HL-60 (cell line): Measurements from ENCODE around the gene TERB1.

Experiments used
- DNase-seq, 2 experiments: peaks; one replicate each; pipeline ENCODE4 v3.0.0-alpha.2; 2010 to 2020; ENCODE audit warnings: low read depth in 1 of 2, low spot score in 1 of 2
- H3K27ac ChIP-seq: fragments of 250-450 bp; sonication (Bioruptor Pico); replicated peaks from 2 replicates; pipeline ENCODE4 v1.5.1; 2020; ENCODE audit warnings: mild to moderate bottlenecking, moderate library complexity
- H3K27me3 ChIP-seq: fragments of 250-450 bp; sonication (Bioruptor Pico); 2 replicates; pipeline ENCODE4 v1.5.1; 2021; ENCODE audit warnings: mild to moderate bottlenecking, moderate library complexity; ENCODE audit not compliant: insufficient read depth, poor library complexity, severe bottlenecking
- H3K4me3 ChIP-seq: replicated peaks from 2 replicates; pipeline ENCODE4 v1.5.1; 2011; ENCODE audit warnings: mild to moderate bottlenecking, control low read depth, low read length; ENCODE audit not compliant: insufficient read depth
- CTCF ChIP-seq: IDR thresholded peaks from one replicate; pipeline ENCODE4 v1.5.1; 2011; ENCODE audit warnings: low read length, control low read depth, inconsistent platforms; ENCODE audit not compliant: insufficient read depth
- GABPA ChIP-seq: IDR thresholded peaks from 2 replicates; pipeline ENCODE4 v1.6.1; 2012; ENCODE audit warnings: low read depth
- POLR2AphosphoS5 ChIP-seq: IDR thresholded peaks from 2 replicates; pipeline ENCODE4 v1.6.1; 2012; ENCODE audit warnings: low read depth
- REST ChIP-seq: IDR thresholded peaks from 2 replicates; pipeline ENCODE4 v1.6.1; 2012; ENCODE audit warnings: low read depth; ENCODE audit not compliant: insufficient replicate concordance
- SPI1 ChIP-seq: IDR thresholded peaks from 2 replicates; pipeline ENCODE4 v1.6.1; 2012; ENCODE audit warnings: low read depth, mild to moderate bottlenecking, borderline replicate concordance

The TERB1 gene

GRCh38 chr16:66811043-66811442, 9.7 kb upstream of the TERB1 start:
- H3K27me3 ChIP-seq: no peaks in the 10 kb centered on the region
- H3K4me3 ChIP-seq: no peak overlapping the region
- no peak overlapping the region for H3K27ac ChIP-seq
- TF ChIP-seq GABPA: no peak
- no peak for TF ChIP-seq SPI1
- no peak for TF ChIP-seq POLR2AphosphoS5
- no peak for TF ChIP-seq REST
- no peak for TF ChIP-seq CTCF
- DNase-seq: no peak

- Histone ChIP-seq H3K27ac (no peak overlapping the region), H3K27me3 (no peaks in the 10 kb centered on the region), H3K4me3 (no peak overlapping the region)
- no peak for DNase-seq
- TF ChIP-seq CTCF (no peak), POLR2AphosphoS5 (no peak), REST (no peak), SPI1 (no peak)
These were observed 9.0 kb upstream of the TERB1 start for GRCh38 chr16:66810391-66810790.

GRCh38 chr16:66809765-66810164, 8.4 kb upstream of the TERB1 start:
- TF ChIP-seq POLR2AphosphoS5 (no peak), CTCF (no peak), SPI1 (no peak), GABPA (no peak), REST (no peak)
- Histone ChIP-seq H3K4me3 (no peak overlapping the region), H3K27ac (no peak overlapping the region), H3K27me3 (no peaks in the 10 kb centered on the region)
- DNase-seq: no peak
